Inferior parietal cortex (tissue), 1 donor: Measurements from ENCODE around the gene LMNTD1.

Experiments used
- DNase-seq: peaks from one replicate; pipeline ENCODE4 v3.0.0-alpha.2; 2016; ENCODE audit errors: extremely low spot score

Gene LMNTD1

GRCh38 chr12:25552681-25553080 lies 402 bp downstream of the LMNTD1 start:
- DNase-seq: no peak

- DNase-seq: no peak
These were observed 2.9 kb downstream of the LMNTD1 start for GRCh38 chr12:25550186-25550585.

- DNase-seq: no peak
These were observed 4.0 kb downstream of the LMNTD1 start for GRCh38 chr12:25549120-25549519.

- no peak for DNase-seq
These were observed 6.8 kb downstream of the LMNTD1 start for GRCh38 chr12:25546318-25546717.

- DNase-seq: no peak
These were observed 19.9 kb downstream of the LMNTD1 start for GRCh38 chr12:25533150-25533549.

- no peak for DNase-seq
These were observed 21.5 kb downstream of the LMNTD1 start for GRCh38 chr12:25531502-25532052.

- no peak for DNase-seq
These were observed 23.3 kb downstream of the LMNTD1 start for GRCh38 chr12:25529738-25530137.

- no peak for DNase-seq
These were observed 26.3 kb downstream of the LMNTD1 start for GRCh38 chr12:25526778-25527177.

- DNase-seq: no peak
These were observed 28.7 kb downstream of the LMNTD1 start for GRCh38 chr12:25524366-25524765.

GRCh38 chr12:25521625-25522256 lies 31.3 kb downstream of the LMNTD1 start:
- DNase-seq: no peak

- no peak for DNase-seq
These were observed 34.6 kb downstream of the LMNTD1 start for GRCh38 chr12:25518512-25518911.

- no peak for DNase-seq
These were observed 48.3 kb downstream of the LMNTD1 start for GRCh38 chr12:25504744-25505143.

GRCh38 chr12:25503666-25504065 lies 49.4 kb downstream of the LMNTD1 start:
- no peak for DNase-seq

- DNase-seq: no peak
These were observed 50.5 kb downstream of the LMNTD1 start for GRCh38 chr12:25502596-25502995.

GRCh38 chr12:25502118-25502517 lies 51.0 kb downstream of the LMNTD1 start:
- no peak for DNase-seq

- DNase-seq: no peak
These were observed 51.5 kb downstream of the LMNTD1 start for GRCh38 chr12:25501549-25501948.

GRCh38 chr12:25500651-25501050 lies 52.4 kb downstream of the LMNTD1 start:
- no peak for DNase-seq

GRCh38 chr12:25497021-25497420 lies 56.1 kb downstream of the LMNTD1 start:
- no peak for DNase-seq

GRCh38 chr12:25496098-25496587 lies 56.9 kb downstream of the LMNTD1 start:
- no peak for DNase-seq

GRCh38 chr12:25495331-25496097 lies 57.6 kb downstream of the LMNTD1 start:
- no peak for DNase-seq

GRCh38 chr12:25494926-25495325 lies 58.2 kb downstream of the LMNTD1 start:
- DNase-seq: no peak

- DNase-seq: no peak
These were observed 59.4 kb downstream of the LMNTD1 start for GRCh38 chr12:25493682-25494081.
